ENCODE data around the gene PON1.
A peak's percentile ranks its signal among the peaks of the same experiment; 100 is the strongest.

Gene PON1

GRCh38 chr7:95316588-95316987 lies 7.7 kb downstream of the PON1 start:
- no peak for DNase-seq

- no peak for DNase-seq
These were observed 11.8 kb downstream of the PON1 start for GRCh38 chr7:95312561-95312960.

- no peak for DNase-seq
These were observed 12.9 kb downstream of the PON1 start for GRCh38 chr7:95311389-95311788.

- no peak for DNase-seq
These were observed 14.4 kb downstream of the PON1 start for GRCh38 chr7:95309951-95310350.

- no peak for DNase-seq
These were observed 19.3 kb downstream of the PON1 start for GRCh38 chr7:95304990-95305389.

- DNase-seq = no peak
These were observed 21.1 kb downstream of the PON1 start for GRCh38 chr7:95303013-95303905.

- no peak for DNase-seq
These were observed 26.2 kb downstream of the PON1 start for GRCh38 chr7:95298091-95298490.

- DNase-seq = no peak
These were observed 27.3 kb downstream of the PON1 start for GRCh38 chr7:95297041-95297440.

GRCh38 chr7:95296456-95296855 lies 27.9 kb downstream of the PON1 start:
- no peak for DNase-seq

- DNase-seq = no peak
These were observed 28.9 kb downstream of the PON1 start for GRCh38 chr7:95295397-95295796.

- no peak for DNase-seq
These were observed 34.0 kb downstream of the PON1 start for GRCh38 chr7:95290166-95290830.

GRCh38 chr7:95286096-95286495 lies 38.2 kb downstream of the PON1 start:
- DNase-seq = no peak

- no peak for DNase-seq
These were observed 44.9 kb downstream of the PON1 start for GRCh38 chr7:95279417-95279816.

- DNase-seq = no peak
These were observed 48.2 kb downstream of the PON1 start for GRCh38 chr7:95276114-95276513.

GRCh38 chr7:95269640-95270039 lies 54.7 kb downstream of the PON1 start:
- no peak for DNase-seq

- DNase-seq = no peak
These were observed 56.6 kb downstream of the PON1 start for GRCh38 chr7:95267754-95268153.

GRCh38 chr7:95265634-95266033 lies 58.7 kb downstream of the PON1 start:
- no peak for DNase-seq

GRCh38 chr7:95264363-95264891 lies 59.9 kb downstream of the PON1 start:
- DNase-seq = no peak

GRCh38 chr7:95263785-95264362 lies 60.5 kb downstream of the PON1 start:
- no peak for DNase-seq

GRCh38 chr7:95262875-95263274 lies 61.5 kb downstream of the PON1 start:
- no peak for DNase-seq

GRCh38 chr7:95261895-95262415 lies 62.4 kb downstream of the PON1 start:
- no peak for DNase-seq

GRCh38 chr7:95255691-95256090 lies 68.6 kb downstream of the PON1 start:
- DNase-seq = no peak

GRCh38 chr7:95253986-95254385 lies 70.3 kb downstream of the PON1 start:
- peak; percentile 32 for DNase-seq

- no peak for DNase-seq
These were observed 72.4 kb downstream of the PON1 start for GRCh38 chr7:95251966-95252365.

Measured in NCI-H69 (cell line).